Small intestine (tissue), 16 donors: ENCODE measurements around the gene DCC. TPM values are rescaled to one million over a fixed set of nuclear protein-coding genes. Genes with fewer than 3 reads are reported as not detected.

ENCODE experiments used
- DNase-seq, 2 donors: peaks; one replicate each; pipeline versions ENCODE4 v3.0.0 to v3.0.0-alpha.2; 2013
- FAIRE-seq: peaks from 2 replicates; lab custom pipeline; 2012; peaks lifted over from hg19 to GRCh38; lab: Jason Lieb, UNC
- H3K27ac ChIP-seq, 3 donors: one replicate each; pipeline ENCODE4 v1.5.1; 2013; ENCODE audit warnings: low read length in 2 of 3, mild to moderate bottlenecking in 2 of 3, control low read depth in 1 of 3, inconsistent platforms in 1 of 3, low read depth in 1 of 3, moderate library complexity in 1 of 3
- H3K27me3 ChIP-seq, 3 donors: one replicate each; pipeline ENCODE4 v1.6.1; 2013; ENCODE audit warnings: low read length in 3 of 3, inconsistent platforms in 1 of 3; ENCODE audit not compliant: control insufficient read depth in 3 of 3, insufficient read depth in 3 of 3
- H3K36me3 ChIP-seq, 3 donors: one replicate each; pipeline ENCODE4 v1.6.1; 2013; ENCODE audit warnings: low read length in 3 of 3, inconsistent platforms in 1 of 3, low read depth in 1 of 3, mild to moderate bottlenecking in 1 of 3, moderate library complexity in 1 of 3; ENCODE audit not compliant: control insufficient read depth in 3 of 3, insufficient read depth in 2 of 3
- H3K4me1 ChIP-seq, 3 donors: one replicate each; pipeline ENCODE4 v1.6.1; 2013; ENCODE audit warnings: low read length in 2 of 3, inconsistent platforms in 1 of 3, low read depth in 1 of 3, mild to moderate bottlenecking in 1 of 3, moderate library complexity in 1 of 3; ENCODE audit not compliant: control insufficient read depth in 3 of 3, insufficient read depth in 2 of 3
- H3K4me3 ChIP-seq, 3 donors: one replicate each; pipeline ENCODE4 v1.5.1; 2013; ENCODE audit warnings: low read length in 3 of 3, control low read depth in 1 of 3, inconsistent platforms in 1 of 3, low read depth in 1 of 3, mild to moderate bottlenecking in 1 of 3, moderate library complexity in 1 of 3
- H3K9me3 ChIP-seq, 2 donors: one replicate each; pipeline ENCODE4 v1.6.1; 2013; ENCODE audit warnings: low read depth in 1 of 2, low read length in 1 of 2; ENCODE audit not compliant: control insufficient read depth in 2 of 2, insufficient read depth in 1 of 2
- WGBS, 3 donors: extraction: QIAGEN DNeasy Blood & Tissue Kit; methylation state at CpG; one replicate each; pipeline ENCODE4 v1.1.7; 2013; 5-methylcytosine and 5-hydroxymethylcytosine counted together
- long read RNA-seq, 10 donors: transcript quantifications; one replicate each; lab custom pipeline, GENCODE V29; 2026
- polyA plus RNA-seq, 4 donors: library from polyadenylated mRNA; stranded (reverse) in 3 of 4; unstranded in 1 of 4; fragments of 200-250 nt in 3 of 4; fragments of 120-200 nt in 1 of 4; gene quantifications; one replicate each; pipeline versions ENCODE4 v1.2.1 to v1.2.3, GENCODE V29; 2013
- donor health status: healthy with polysubstance abuse.
- donor health status: control.
- donor health status: control.
- donor health status: Bipolar disorder and iron deficiency.
- donor health status: healthy.

The DCC gene
- polyA plus RNA-seq, result under 1 TPM in 2 of 4 donors, not detected in 2; 0.03 to 0.30 TPM
- long read RNA-seq, donor 1, result 0 reads
- long read RNA-seq, donor 2, result 0 reads
- long read RNA-seq, donor 3, result 0 reads
- long read RNA-seq, donor 4, result 0 reads
- long read RNA-seq, donor 5, result 0 reads
- long read RNA-seq, donor 6, result 0 reads
- long read RNA-seq, donor 7, result 0 reads
- long read RNA-seq, donor 8, result 0 reads
- long read RNA-seq, donor 9, result 0 reads
- long read RNA-seq, donor 10, result 0 reads

- H3K4me3 ChIP-seq, result peak within 1 kb of the TSS in 1 of 3 donors; percentile 31
These were observed at the start of gene DCC for GRCh38 chr18:52339891-52340371. TSS of gene DCC (plus strand) at chr18:52340197. CDS start at chr18:52340788, 591 bp downstream.

DNA sequence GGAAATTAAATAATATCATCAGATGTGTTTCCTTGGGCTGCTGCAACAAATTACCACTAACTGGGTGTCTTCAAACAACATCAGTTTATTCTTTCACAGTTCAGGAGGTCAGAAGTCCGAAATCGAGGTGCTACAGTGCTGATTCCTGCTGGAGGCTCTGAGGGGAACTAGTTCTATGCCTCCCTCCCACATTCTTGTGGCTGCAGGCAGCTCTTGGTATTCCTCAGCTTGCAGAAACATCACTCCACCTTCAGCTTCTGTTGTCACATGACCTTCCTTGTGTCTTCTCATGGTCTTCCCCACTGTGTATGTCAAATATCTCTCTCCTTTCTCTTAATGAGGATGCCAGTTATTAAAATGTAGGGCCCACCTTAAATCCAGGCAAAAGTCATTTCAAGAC is 29.3 kb upstream of the DCC start:
- no peaks in the 10 kb centered on the region for H3K4me1 ChIP-seq
- H3K36me3 ChIP-seq, result no peaks in the 10 kb centered on the region
- no peaks in the 10 kb centered on the region for H3K9me3 ChIP-seq
- DNase-seq (no peak), FAIRE-seq (no peak)
- WGBS, 3 donors, result 24 to 54% (median 50%) methylated on average over 2 of the region's 2 CpGs
- H3K4me3 ChIP-seq, result no peak overlapping the region
- H3K27ac ChIP-seq, result no peak overlapping the region
- no peaks in the 10 kb centered on the region for H3K27me3 ChIP-seq

More at GRCh38 chr18:52339891-52340371, at the start of gene DCC:
- H3K36me3 ChIP-seq, result no peaks in the 10 kb centered on the region
- no peak for FAIRE-seq
- H3K9me3 ChIP-seq, result no peaks in the 10 kb centered on the region
- H3K4me1 ChIP-seq, result peaks cover 0 to 3% (median 0%) of the 10 kb centered on the region in 3 donors
- no peak within 1 kb of the TSS for H3K27ac ChIP-seq
- peak; percentile 32 to 61 for DNase-seq
- WGBS, 3 donors, result 3 to 5% (median 5%) methylated on average over 27 of the region's 27 CpGs
- H3K27me3 ChIP-seq, result peaks cover 0 to 52% (median 19%) of the 10 kb centered on the region in 3 donors

DNA sequence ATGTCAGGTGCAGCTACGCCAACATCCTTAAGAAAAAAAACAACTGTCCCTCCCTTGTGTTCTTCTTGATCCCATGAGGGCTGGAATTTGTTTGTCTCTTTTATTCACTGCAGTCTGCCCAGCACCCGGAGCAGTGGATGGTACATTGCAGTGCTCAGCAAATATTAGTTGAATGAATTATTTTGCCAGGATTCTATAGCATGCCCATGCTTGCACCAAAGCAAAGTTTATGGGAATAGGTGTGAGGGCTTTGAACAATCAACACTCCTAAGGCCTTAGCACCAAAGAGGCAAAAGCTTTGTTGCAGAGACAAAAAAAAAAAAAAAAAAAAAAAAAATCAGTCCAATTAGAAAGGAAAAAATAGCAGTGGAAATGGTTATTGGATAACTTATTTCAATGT is 28.7 kb upstream of the DCC start:
- no peak for FAIRE-seq
- Histone ChIP-seq H3K4me1 (no peaks in the 10 kb centered on the region), H3K36me3 (no peaks in the 10 kb centered on the region)

GRCh38 chr18:52312346-52312745 is 27.7 kb upstream of the DCC start:
- Histone ChIP-seq H3K27ac (no peak overlapping the region), H3K9me3 (no peaks in the 10 kb centered on the region), H3K27me3 (no peaks in the 10 kb centered on the region), H3K36me3 (no peaks in the 10 kb centered on the region), H3K4me3 (no peak overlapping the region), H3K4me1 (no peaks in the 10 kb centered on the region)
- FAIRE-seq (no peak), DNase-seq (peak; percentile 9 to 47)

More for the DNA sequence above, 28.7 kb upstream of the DCC start:
- no peak for DNase-seq
- H3K4me3 ChIP-seq, result no peak overlapping the region
- no peak overlapping the region for H3K27ac ChIP-seq
- H3K27me3 ChIP-seq, result no peaks in the 10 kb centered on the region
- WGBS, 3 donors, result 70 to 87% (median 82%) methylated on average over 2 of the region's 2 CpGs
- no peaks in the 10 kb centered on the region for H3K9me3 ChIP-seq

DNA sequence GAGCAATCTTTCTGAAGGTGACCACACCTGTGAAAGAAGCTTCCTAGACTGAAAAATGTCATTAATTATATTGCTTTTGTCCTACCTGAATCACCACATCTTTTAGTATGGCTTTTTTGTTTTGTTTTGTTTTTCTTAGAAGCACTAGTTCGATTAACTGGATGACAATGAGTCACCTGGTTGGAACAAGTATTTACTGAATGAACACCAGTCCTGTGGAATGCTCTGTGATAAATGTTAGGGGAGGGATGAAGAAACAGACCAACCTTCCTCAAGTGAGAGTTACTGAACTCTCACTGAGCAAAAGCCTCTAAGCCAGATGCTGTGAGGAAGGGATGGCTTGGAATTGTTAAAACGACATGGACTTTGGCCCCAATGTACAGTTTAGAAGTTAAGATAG is 26.8 kb upstream of the DCC start:
- H3K4me1 ChIP-seq, result no peaks in the 10 kb centered on the region
- no peak overlapping the region for H3K4me3 ChIP-seq
- no peaks in the 10 kb centered on the region for H3K36me3 ChIP-seq
- DNase-seq, result peak; percentile 38 to 56
- H3K9me3 ChIP-seq, result no peaks in the 10 kb centered on the region
- no peak for FAIRE-seq
- H3K27me3 ChIP-seq, result no peaks in the 10 kb centered on the region
- H3K27ac ChIP-seq, result no peak overlapping the region
- WGBS, 3 donors, result 9 to 33% (median 17%) methylated on average over 2 of the region's 2 CpGs

DNA sequence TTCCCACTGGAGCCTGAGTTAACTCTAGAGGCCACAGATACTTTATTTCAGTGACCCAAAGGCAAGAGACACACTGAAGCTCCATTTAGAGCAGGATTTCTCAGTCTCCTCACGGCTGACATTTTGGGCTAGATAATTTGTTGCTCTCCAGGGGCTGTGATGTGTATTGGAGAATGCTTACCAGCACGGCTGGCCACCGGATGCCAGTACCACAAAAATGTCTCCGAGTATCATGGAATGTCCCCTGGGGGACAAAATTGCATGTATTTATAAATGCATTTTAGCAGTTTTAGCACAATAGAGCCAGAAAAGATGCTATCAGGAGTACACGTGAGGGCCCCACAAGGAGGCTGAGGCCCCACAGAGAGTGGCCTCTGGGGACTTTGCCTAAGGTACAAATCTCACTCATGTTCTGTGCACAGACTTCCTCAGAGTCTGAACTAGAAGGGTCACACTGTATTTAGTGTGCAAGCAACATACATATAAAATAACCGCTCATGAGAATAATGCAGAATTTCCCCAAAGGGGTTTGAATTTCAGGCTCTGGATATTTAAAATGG is 20.5 kb upstream of the DCC start:
- no peak for FAIRE-seq
- 72 to 75% (median 74%) methylated on average over 6 of the region's 6 CpGs for WGBS, 3 donors

DNA sequence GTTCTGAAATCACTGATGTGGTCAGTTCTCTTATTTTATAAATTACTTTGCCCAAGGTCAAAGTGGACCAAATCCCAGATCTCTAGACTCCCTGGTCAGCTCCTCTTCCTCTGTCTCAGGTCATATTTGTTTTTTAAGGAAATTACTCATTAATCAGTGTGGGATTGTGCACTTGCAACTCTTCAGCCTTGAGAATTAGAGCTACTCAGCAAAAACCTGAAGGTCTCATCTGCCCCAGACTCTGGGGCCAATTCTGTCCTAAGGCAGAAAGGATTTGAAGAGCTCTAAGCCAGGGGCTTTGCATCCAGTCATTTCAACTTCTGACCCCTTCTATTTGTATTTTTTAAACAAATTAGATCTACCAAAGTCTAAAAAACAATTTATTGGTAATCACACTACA is 17.7 kb upstream of the DCC start:
- Histone ChIP-seq H3K27ac (no peak overlapping the region), H3K4me1 (no peaks in the 10 kb centered on the region), H3K9me3 (no peaks in the 10 kb centered on the region), H3K27me3 (no peaks in the 10 kb centered on the region), H3K4me3 (no peak overlapping the region), H3K36me3 (no peaks in the 10 kb centered on the region)
- no peak for FAIRE-seq
- no peak for DNase-seq

More for the DNA sequence above, 20.5 kb upstream of the DCC start:
- Histone ChIP-seq H3K27ac (no peak overlapping the region), H3K36me3 (no peaks in the 10 kb centered on the region), H3K27me3 (no peaks in the 10 kb centered on the region), H3K4me1 (no peaks in the 10 kb centered on the region), H3K4me3 (no peak overlapping the region), H3K9me3 (no peaks in the 10 kb centered on the region)
- no peak for DNase-seq

DNA sequence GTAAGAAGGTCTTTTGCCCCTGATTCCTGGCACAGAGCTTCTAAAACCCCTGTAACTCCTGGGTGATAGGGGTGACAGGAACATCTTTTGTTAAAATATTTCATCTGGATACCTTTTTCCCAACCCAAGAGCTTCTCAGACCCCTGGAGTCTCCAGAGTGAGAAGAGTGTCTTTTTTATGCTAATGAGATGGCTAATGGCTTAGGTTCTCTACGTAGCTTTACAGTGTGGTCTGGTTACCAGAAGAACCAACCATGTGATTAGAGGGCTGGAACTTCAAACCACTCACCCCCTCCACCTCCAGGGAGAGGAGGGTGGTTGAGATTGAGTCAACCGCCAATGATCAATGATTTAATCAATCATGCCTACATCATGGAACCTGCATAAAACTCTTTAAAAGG is 16.2 kb upstream of the DCC start:
- no peaks in the 10 kb centered on the region for H3K9me3 ChIP-seq
- no peaks in the 10 kb centered on the region for H3K36me3 ChIP-seq
- DNase-seq (no peak), FAIRE-seq (no peak)
- no peak overlapping the region for H3K27ac ChIP-seq
- no peak overlapping the region for H3K4me3 ChIP-seq
- WGBS, 3 donors, result 25 to 50% (median 38%) methylated on average over 2 of the region's 2 CpGs
- no peaks in the 10 kb centered on the region for H3K4me1 ChIP-seq
- H3K27me3 ChIP-seq, result no peaks in the 10 kb centered on the region
